ENCODE measurements around the gene ZNF740.

ZNF740 gene

DNA sequence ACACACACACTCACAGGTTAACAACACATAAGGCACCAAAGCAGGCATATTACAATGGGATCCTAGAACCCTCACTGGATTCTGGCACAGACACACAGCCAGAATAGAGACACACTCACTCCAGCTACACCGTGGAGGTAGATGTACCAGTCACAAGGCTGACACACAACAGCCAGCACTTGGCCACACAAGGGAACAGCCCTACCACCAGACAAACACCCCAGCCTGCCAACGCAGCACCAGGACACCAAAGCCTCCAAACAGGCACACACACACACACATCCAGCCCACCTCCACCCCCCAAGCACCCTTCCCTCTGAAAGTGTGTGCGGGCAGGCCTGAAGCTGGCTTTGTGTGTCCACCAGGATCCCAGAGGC is 37.4 kb downstream of the ZNF740 start:
- peaks cover 4% of the 10 kb centered on the region for H3K4me1 ChIP-seq (ENCODE audit: control insufficient read depth, insufficient read depth, low read length)
- H3K36me3 ChIP-seq (ENCODE audit: control insufficient read depth in 2 of 2, insufficient read depth in 1 of 2, low read length in 2 of 2): peaks cover 0 to 19% of the 10 kb centered on the region in 2 experiments; a peak in 1 of 3 replicates
- no peak overlapping the region for H3K4me3 ChIP-seq (ENCODE audit: low read depth, low read length)
- 0 out of 2 replicates have a peak, but pooled peaks have one; percentile 22 for TF ChIP-seq ZNF341 (tag by site-specific recombination; IDR thresholded peaks at IDR 0.05; ENCODE audit: low read depth)
- no peak for TF ChIP-seq KLF9 (tag by site-specific recombination; IDR thresholded peaks at IDR 0.05; ENCODE audit: low read depth)
- no peak for TF ChIP-seq ZNF777 (tag by site-specific recombination; IDR thresholded peaks at IDR 0.05; ENCODE audit: borderline replicate concordance)
- TF ChIP-seq, protein P1, sequence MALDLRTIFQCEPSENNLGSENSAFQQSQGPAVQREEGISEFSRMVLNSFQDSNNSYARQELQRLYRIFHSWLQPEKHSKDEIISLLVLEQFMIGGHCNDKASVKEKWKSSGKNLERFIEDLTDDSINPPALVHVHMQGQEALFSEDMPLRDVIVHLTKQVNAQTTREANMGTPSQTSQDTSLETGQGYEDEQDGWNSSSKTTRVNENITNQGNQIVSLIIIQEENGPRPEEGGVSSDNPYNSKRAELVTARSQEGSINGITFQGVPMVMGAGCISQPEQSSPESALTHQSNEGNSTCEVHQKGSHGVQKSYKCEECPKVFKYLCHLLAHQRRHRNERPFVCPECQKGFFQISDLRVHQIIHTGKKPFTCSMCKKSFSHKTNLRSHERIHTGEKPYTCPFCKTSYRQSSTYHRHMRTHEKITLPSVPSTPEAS (tag by site-specific recombination; IDR thresholded peaks at IDR 0.05): peak; percentile 87
- TF ChIP-seq, protein P2, sequence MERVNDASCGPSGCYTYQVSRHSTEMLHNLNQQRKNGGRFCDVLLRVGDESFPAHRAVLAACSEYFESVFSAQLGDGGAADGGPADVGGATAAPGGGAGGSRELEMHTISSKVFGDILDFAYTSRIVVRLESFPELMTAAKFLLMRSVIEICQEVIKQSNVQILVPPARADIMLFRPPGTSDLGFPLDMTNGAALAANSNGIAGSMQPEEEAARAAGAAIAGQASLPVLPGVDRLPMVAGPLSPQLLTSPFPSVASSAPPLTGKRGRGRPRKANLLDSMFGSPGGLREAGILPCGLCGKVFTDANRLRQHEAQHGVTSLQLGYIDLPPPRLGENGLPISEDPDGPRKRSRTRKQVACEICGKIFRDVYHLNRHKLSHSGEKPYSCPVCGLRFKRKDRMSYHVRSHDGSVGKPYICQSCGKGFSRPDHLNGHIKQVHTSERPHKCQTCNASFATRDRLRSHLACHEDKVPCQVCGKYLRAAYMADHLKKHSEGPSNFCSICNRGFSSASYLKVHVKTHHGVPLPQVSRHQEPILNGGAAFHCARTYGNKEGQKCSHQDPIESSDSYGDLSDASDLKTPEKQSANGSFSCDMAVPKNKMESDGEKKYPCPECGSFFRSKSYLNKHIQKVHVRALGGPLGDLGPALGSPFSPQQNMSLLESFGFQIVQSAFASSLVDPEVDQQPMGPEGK (tag by site-specific recombination; IDR thresholded peaks at IDR 0.05): peak; percentile 20; the same call in 1 of the 2 replicates
- TF ChIP-seq ZNF600 (tag by site-specific recombination; IDR thresholded peaks at IDR 0.05): peak; percentile 61
- CTCF ChIA-PET: interaction anchor here (0.5 to 11.6 kb wide), 6 partner anchors 22 to 154 kb away, joined by 3 to 144 read pairs (median 4); partner anchors contain the start of gene ESPL1
- POLR2A ChIA-PET: interaction anchor here (0.6 to 1.4 kb wide), 4 partner anchors 37 to 103 kb away, joined by 3 to 4 read pairs (median 4); partner anchors contain the start of genes AAAS, CSAD, ESPL1 and ZNF740
- no peak overlapping the region for H3K27ac ChIP-seq (ENCODE audit: extremely low read depth, low read depth, low read length)
- H3K9me3 ChIP-seq (ENCODE audit: control insufficient read depth, insufficient read depth, low read depth, low read length): no peaks in the 10 kb centered on the region

DNA sequence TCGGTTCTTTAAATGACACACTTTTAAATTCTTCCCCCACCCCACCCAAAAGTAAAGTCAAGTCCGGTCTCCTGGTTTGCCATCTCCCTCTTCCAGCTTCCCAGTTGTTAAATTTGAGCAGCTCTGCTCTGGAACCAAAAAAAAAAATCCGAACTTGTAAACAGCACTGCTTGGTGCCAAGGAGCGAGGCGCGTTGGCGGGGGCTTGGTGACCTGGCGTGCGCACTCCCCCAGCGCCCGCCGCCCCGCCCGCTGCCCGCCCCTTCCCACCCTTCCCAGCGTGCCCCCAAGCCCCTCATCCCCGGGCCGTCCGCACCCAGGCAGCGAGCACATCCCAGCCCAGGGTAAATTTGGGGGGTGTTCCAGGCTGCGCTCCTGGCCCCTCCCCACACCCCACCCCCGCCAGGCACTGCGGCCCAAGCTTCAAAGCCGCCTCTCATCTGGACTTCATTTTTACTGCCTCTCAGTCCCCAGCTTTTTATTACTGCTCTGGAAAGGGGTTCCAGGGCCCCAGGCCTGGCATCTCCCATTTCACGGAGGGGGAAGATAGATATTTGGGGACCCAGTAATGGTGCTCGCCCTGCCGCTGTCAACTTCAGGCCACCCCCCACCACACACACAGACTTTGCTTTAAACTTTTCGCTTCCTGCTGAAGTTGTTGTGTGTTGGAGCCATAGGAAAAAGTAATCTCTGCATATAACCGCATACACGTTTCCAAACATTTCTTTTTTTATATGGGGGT is 38.2 kb downstream of the ZNF740 start:
- Histone ChIP-seq H3K9me3 (ENCODE audit: control insufficient read depth, insufficient read depth, low read depth, low read length) (no peaks in the 10 kb centered on the region), H3K4me1 (ENCODE audit: control insufficient read depth, insufficient read depth, low read length) (peaks cover 4% of the 10 kb centered on the region), H3K27ac (ENCODE audit: extremely low read depth, low read depth, low read length) (no peak overlapping the region), H3K36me3 (ENCODE audit: control insufficient read depth in 2 of 2, insufficient read depth in 1 of 2, low read length in 2 of 2) (peaks cover 0 to 12% of the 10 kb centered on the region in 2 experiments; a peak in 1 of 3 replicates), H3K4me3 (ENCODE audit: low read depth, low read length) (no peak overlapping the region)
- TF ChIP-seq ZFP41 (tag by site-specific recombination; IDR thresholded peaks at IDR 0.05; ENCODE audit: borderline replicate concordance): no peak
- no peak for TF ChIP-seq SCRT2 (tag by site-specific recombination; IDR thresholded peaks at IDR 0.05)
- TF ChIP-seq ZNF558 (tag by site-specific recombination; IDR thresholded peaks at IDR 0.05): no peak
- TF ChIP-seq, protein P3, sequence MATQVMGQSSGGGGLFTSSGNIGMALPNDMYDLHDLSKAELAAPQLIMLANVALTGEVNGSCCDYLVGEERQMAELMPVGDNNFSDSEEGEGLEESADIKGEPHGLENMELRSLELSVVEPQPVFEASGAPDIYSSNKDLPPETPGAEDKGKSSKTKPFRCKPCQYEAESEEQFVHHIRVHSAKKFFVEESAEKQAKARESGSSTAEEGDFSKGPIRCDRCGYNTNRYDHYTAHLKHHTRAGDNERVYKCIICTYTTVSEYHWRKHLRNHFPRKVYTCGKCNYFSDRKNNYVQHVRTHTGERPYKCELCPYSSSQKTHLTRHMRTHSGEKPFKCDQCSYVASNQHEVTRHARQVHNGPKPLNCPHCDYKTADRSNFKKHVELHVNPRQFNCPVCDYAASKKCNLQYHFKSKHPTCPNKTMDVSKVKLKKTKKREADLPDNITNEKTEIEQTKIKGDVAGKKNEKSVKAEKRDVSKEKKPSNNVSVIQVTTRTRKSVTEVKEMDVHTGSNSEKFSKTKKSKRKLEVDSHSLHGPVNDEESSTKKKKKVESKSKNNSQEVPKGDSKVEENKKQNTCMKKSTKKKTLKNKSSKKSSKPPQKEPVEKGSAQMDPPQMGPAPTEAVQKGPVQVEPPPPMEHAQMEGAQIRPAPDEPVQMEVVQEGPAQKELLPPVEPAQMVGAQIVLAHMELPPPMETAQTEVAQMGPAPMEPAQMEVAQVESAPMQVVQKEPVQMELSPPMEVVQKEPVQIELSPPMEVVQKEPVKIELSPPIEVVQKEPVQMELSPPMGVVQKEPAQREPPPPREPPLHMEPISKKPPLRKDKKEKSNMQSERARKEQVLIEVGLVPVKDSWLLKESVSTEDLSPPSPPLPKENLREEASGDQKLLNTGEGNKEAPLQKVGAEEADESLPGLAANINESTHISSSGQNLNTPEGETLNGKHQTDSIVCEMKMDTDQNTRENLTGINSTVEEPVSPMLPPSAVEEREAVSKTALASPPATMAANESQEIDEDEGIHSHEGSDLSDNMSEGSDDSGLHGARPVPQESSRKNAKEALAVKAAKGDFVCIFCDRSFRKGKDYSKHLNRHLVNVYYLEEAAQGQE (tag by site-specific recombination; IDR thresholded peaks at IDR 0.05): no peak
- TF ChIP-seq ZNF701 (tag by site-specific recombination; IDR thresholded peaks at IDR 0.05): no peak
- TF ChIP-seq IKZF3 (tag by site-specific recombination; IDR thresholded peaks at IDR 0.05): no peak
- ChIA-PET CTCF (interaction anchor here (0.6 to 1.1 kb wide), 7 partner anchors 31 to 152 kb away, joined by 3 to 4 read pairs (median 3); a partner anchor contains a TSS), POLR2A (interaction anchor here (0.5 to 1.4 kb wide), 5 partner anchors 21 to 203 kb away, joined by 3 to 4 read pairs (median 4); partner anchors contain the start of gene AAAS)
